GM21529 (cell line): ENCODE measurements around the gene KLRD1.
"Not testable (repeated sequence)": the region's sequence is repeated elsewhere in the genome, so short reads cannot be mapped to it uniquely, and the experiment has no call there.

ENCODE experiments used
- ATAC-seq: cut with Tn5 transposase; IDR thresholded peaks from one replicate; pipeline ENCODE4 v1.9.1; 2021; ENCODE audit not compliant: unreplicated experiment

Gene KLRD1

DNA sequence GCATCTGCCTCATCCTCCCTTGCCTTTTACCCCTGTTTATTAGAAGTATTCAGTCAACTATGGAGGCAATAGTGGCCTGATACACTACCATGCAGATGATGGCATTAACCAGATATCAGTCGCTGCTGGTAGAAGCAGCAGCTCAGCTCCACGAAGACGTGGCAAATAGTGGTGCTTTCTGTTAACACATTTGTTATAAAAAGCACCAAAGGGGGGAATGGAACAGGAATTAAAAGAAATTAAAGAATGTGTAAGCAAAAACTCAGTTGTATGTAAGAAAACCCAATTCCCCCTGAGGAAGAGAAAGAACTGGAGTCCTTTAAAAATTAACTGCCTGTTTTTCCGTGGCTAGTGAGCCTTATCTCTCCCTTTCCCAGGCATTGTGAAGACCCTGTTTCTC is 60.0 kb downstream of the KLRD1 start:
- ATAC-seq, result not testable (repeated sequence)

DNA sequence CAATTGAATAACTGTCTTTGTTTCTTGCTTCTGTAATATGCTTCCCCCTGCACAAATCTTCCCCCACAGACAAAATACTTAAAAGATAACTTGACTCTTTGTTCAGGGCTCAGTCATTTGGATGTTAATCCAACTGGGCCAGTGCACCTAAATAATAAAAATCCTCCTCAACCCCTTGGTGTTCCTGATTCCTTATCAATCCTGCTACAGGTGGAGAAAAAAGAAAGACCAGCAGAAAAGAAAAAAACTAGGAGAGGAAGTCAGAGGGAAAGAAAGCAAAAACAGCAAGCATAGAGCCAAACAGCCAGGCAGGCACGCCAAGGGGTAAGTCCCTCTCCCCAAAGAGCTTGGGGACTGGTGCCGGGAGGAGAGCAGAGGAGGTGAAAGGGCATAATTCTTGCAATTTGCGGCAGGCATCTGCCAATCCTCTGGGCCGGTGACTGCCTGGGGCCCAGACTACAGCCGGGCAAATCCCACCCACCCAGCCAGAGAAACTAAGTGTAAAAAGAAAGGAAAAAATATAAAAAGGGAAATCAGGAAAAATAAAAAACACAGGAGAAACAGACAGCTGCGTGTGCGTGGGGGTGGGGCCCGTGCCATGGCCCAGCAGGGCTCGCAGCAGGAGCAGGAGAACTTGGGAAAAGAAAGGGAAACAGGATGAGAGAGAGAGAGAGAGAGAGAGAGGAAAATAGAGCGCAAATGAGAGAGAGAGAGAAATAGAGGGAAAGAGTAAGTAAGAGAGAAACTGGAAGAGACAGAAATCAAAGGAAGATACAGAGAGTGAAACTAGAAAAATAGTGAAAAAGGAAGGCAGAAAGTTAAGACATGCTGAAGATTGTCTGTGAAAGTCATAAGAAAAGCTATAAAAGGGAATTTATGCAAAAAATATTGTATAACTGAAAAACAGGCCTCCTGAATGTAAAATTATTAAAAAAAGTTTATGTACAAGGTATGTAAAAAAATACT is 60.8 kb downstream of the KLRD1 start:
- no peak for ATAC-seq

DNA sequence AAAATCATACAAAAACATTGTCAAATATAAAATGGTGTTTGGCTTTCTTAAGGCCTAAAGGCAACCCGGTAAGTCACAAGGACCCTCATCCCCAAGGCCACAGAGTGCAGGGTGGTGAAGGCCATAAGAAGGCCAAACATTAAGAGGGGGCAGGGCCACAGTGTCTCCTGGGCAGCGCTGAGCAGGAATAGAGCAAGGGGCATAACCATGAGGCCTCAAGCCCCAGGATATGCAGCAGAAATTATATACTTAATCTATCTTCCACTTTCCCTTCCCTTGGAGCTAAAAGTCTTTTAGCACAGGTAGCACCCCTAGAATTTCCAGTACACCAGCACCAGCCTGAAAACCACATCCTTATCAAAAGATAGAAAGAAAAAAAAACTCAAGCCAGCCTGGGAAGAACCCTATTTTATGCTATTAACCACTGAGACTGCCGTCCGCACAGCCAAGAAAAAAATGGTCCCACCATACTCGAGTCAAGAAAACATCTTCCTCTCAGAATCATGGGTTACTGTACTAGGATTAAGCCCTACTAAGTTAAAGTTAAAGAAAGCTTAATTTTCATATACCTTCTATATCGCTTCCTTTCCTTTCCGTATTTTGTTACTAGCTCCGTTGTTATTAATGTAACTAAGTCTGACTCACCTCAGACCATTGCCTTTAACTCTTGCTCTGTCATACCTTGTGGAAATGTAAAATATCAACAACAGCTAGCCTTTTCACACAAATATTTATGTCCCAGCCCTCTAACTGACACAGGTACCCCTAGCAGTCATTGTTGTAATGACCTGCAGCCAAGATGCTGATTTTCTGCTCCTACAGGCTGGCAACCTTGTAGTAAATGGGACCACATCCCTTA is 62.1 kb downstream of the KLRD1 start:
- ATAC-seq, result no peak

DNA sequence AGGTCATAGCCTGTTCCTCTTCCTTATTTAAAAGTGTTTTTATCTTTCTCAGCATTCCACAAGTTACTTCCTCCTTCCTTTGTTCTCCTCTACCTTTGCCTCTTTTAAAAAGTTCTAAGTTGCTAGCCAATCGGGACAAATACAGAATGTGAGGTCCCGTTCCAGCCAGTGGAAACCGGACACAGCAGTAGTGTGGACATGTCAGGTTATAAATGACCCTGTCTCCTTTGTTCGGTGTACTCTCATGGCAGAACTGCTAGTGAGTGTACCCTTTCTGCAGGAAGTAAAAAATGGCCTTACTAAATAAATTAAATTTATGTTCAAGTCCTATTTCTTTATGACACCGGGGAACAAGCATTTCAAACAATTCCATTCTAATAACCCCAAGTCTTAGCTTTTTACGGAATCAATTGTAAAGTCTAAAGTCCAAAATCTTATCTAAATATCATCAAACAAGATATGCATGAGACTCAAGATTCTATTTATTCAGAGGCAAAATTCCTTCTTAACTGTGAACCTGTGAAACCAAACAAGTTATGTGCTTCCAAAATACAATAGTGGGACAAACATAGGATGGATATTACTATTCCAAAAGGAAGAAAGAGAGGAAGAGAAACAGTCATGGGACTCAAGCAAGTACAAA is 64.3 kb downstream of the KLRD1 start:
- not testable (repeated sequence) for ATAC-seq

DNA sequence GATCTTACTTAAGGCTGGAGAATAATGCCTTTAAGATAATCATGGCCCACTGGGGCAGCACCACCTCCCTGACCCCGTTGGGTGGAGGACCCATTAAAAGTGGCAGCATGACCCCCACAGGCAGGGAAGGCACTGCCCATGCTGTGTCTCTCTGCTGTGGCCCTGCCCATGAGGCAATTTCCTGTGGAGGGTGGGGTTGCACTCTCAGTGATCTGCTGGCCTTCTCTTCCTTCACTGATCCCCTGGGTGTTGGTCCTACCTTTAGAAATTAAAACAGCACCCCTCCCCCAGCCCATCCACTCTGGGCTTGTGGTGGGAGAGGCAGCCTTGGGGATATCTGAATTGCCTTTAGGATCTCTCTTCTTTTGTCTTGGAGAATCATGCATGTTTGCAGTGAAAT is 64.9 kb downstream of the KLRD1 start:
- no peak for ATAC-seq

DNA sequence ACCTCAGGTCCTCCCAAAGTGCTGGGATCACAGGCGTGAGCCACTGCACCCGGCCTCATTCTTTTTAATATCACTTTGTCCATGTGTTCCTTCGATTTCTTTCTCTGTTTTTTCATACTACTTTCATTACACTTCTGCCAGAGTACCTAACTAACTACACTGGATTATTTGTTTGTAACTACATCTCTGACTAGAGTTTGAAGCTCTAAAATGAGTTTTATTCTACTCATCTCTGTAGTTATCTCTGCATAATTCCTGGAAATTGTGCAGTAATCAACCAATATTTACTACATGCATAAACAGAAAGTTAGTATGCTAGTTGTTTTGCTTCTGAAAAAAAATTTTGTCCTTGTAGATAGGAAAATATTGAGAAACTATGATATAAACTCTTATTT is 67.0 kb downstream of the KLRD1 start:
- ATAC-seq, result no peak

DNA sequence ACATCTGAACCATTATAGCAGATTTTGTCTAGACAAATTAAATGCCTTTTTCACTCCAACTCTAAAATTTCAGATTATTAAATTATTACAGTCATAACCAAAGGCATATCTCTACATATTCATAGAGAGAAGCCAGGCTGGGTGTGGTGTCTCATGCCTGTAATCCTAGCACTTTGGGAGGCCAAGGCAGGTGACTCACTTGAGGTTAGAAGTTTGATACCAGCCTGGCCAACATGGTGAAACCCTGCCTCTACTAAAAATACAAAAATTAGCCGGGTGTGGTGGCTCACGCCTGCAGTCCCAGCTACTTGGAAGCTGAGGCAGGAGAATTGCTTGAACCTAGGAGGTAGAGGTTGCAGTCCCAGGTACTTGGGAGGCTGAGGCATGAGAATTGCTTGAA is 71.1 kb downstream of the KLRD1 start:
- ATAC-seq, result not testable (repeated sequence)
